ENCODE results near the gene ADAMTS15.

Gene ADAMTS15

GRCh38 chr11:130490682-130491449, 42.4 kb downstream of the ADAMTS15 start:
- H3K4me3 ChIP-seq (replicated peaks; ENCODE audit: low read depth, low read length): no peak overlapping the region
- no peak for DNase-seq (ENCODE audit: extremely low read depth, low read depth)
- TF ChIP-seq CTCF (IDR thresholded peaks at IDR 0.05; ENCODE audit: low read depth, low read length, missing control alignments): no peak

- no peak for DNase-seq (ENCODE audit: extremely low read depth, low read depth)
- no peak for TF ChIP-seq CTCF (IDR thresholded peaks at IDR 0.05; ENCODE audit: low read depth, low read length, missing control alignments)
- H3K4me3 ChIP-seq (replicated peaks; ENCODE audit: low read depth, low read length): no peak overlapping the region
Measured at GRCh38 chr11:130498181-130498580, 49.7 kb downstream of the ADAMTS15 start.

GRCh38 chr11:130499828-130500227, 51.4 kb downstream of the ADAMTS15 start:
- TF ChIP-seq CTCF (IDR thresholded peaks at IDR 0.05; ENCODE audit: low read depth, low read length, missing control alignments): no peak
- DNase-seq (ENCODE audit: extremely low read depth, low read depth): no peak
- H3K4me3 ChIP-seq (replicated peaks; ENCODE audit: low read depth, low read length): no peak overlapping the region

- no peak overlapping the region for H3K4me3 ChIP-seq (replicated peaks; ENCODE audit: low read depth, low read length)
- TF ChIP-seq CTCF (IDR thresholded peaks at IDR 0.05; ENCODE audit: low read depth, low read length, missing control alignments): no peak
- no peak for DNase-seq (ENCODE audit: extremely low read depth, low read depth)
Measured at GRCh38 chr11:130504317-130504716, 55.9 kb downstream of the ADAMTS15 start.

GRCh38 chr11:130508913-130509312, 60.5 kb downstream of the ADAMTS15 start:
- no peak for TF ChIP-seq CTCF (IDR thresholded peaks at IDR 0.05; ENCODE audit: low read depth, low read length, missing control alignments)
- DNase-seq (ENCODE audit: extremely low read depth, low read depth): no peak
- H3K4me3 ChIP-seq (replicated peaks; ENCODE audit: low read depth, low read length): no peak overlapping the region

- no peak for DNase-seq (ENCODE audit: extremely low read depth, low read depth)
- TF ChIP-seq CTCF (IDR thresholded peaks at IDR 0.05; ENCODE audit: low read depth, low read length, missing control alignments): no peak
Measured at GRCh38 chr11:130509942-130510341, 61.5 kb downstream of the ADAMTS15 start.

More at GRCh38 chr11:130509942-130510341, 61.5 kb downstream of the ADAMTS15 start:
- no peak overlapping the region for H3K4me3 ChIP-seq (replicated peaks; ENCODE audit: low read depth, low read length)
